HepG2 (cell line): ENCODE measurements around the gene RAPGEF2. TPM values are rescaled to one million over a fixed set of nuclear protein-coding genes. Genes with fewer than 3 reads are reported as not detected.
"Not testable (repeated sequence)": the region's sequence is repeated elsewhere in the genome, so short reads cannot be mapped to it uniquely, and the experiment has no call there.

Source experiments
- ATAC-seq: fragments of 200-7000 bp; cut with Tn5 transposase; 3 replicates; pipeline ENCODE4 v1.9.1; 2020; ENCODE audit warnings: mild to moderate bottlenecking, moderate library complexity
- BruUV-seq: library from RNA; stranded (reverse); fragments of 400-500 nt; replicated peaks from 2 replicates; lab custom pipeline; 2021; lab: Mats Ljungman, UMichigan
- CTCF ChIA-PET: fragments of 300-600 bp; formaldehyde crosslinking; extraction: SDS; loops from one replicate; lab custom pipeline; 2021; ENCODE audit warnings: low total read pairs, inconsistent platforms, low intra/inter-chr PET ratio; lab: Yijun Ruan, JAX
- POLR2A ChIA-PET: fragments of 350-600 bp; sonication (Branson Sonifier 250); formaldehyde crosslinking; loops from one replicate; lab custom pipeline; 2020; ENCODE audit warnings: antibody characterized with exemption, inconsistent platforms; lab: Yijun Ruan, JAX
- DNase-seq: peaks from one replicate; pipeline ENCODE4 v3.0.0-alpha.2; 2015; ENCODE audit warnings: low spot score
- FAIRE-seq: peaks from 3 replicates; lab custom pipeline; 2011; peaks lifted over from hg19 to GRCh38; lab: Jason Lieb, UNC
- H2AFZ ChIP-seq: one replicate; pipeline ENCODE4 v1.6.1; 2011; ENCODE audit warnings: low read length, inconsistent platforms
- H3K27ac ChIP-seq: fragments of 300-600 bp; 3 replicates; pipeline ENCODE4 v1.8.0; 2011; ENCODE audit warnings: mixed run types, mild to moderate bottlenecking, mixed read lengths, low read length, inconsistent platforms; ENCODE audit not compliant: insufficient read depth; ENCODE audit errors: extremely low read length
- H3K27me3 ChIP-seq, 2 experiments: fragments of 200-600 bp in 1 of 2; 2 replicates in 1 of 2; 3 replicates in 1 of 2; pipeline versions ENCODE4 v1.6.0 to v1.8.0; 2011; ENCODE audit warnings: low read length in 2 of 2, mild to moderate bottlenecking in 2 of 2, moderate library complexity in 2 of 2, inconsistent platforms in 1 of 2; ENCODE audit not compliant: insufficient read depth in 2 of 2, control insufficient read depth in 1 of 2
- H3K36me3 ChIP-seq, 2 experiments: fragments of 200-600 bp in 1 of 2; replicated peaks in 1 of 2; 2 replicates in 1 of 2; 3 replicates in 1 of 2; pipeline versions ENCODE4 v1.5.1 to v1.8.0; 2011; ENCODE audit warnings: low read length in 2 of 2, inconsistent platforms in 1 of 2; ENCODE audit not compliant: insufficient read depth in 2 of 2, control insufficient read depth in 1 of 2
- H3K4me1 ChIP-seq: 2 replicates; pipeline ENCODE4 v1.5.1; 2012; ENCODE audit warnings: low read length, inconsistent platforms; ENCODE audit not compliant: insufficient read depth
- H3K4me2 ChIP-seq: 2 replicates; pipeline ENCODE4 v1.6.0; 2011; ENCODE audit warnings: low read depth, low read length, inconsistent platforms
- H3K4me3 ChIP-seq, 3 experiments: fragments of 200-600 bp in 1 of 3; sonication (generic), shearing (Covaris generic) in 1 of 3; replicated peaks in 1 of 3; 2 replicates each; pipeline ENCODE4 v1.5.1; 2011 to 2016; ENCODE audit warnings: low read length in 3 of 3, inconsistent platforms in 2 of 3, low read depth in 2 of 3, mild to moderate bottlenecking in 2 of 3, control low read depth in 1 of 3, mixed read lengths in 1 of 3; ENCODE audit not compliant: insufficient read depth in 1 of 3
- H3K79me2 ChIP-seq: one replicate; pipeline ENCODE4 v1.6.1; 2011; ENCODE audit warnings: low read length, inconsistent platforms; ENCODE audit not compliant: insufficient read depth
- H3K9ac ChIP-seq: 2 replicates; pipeline ENCODE4 v1.6.0; 2011; ENCODE audit warnings: mild to moderate bottlenecking, low read depth, low read length, inconsistent platforms; ENCODE audit not compliant: insufficient read depth
- H3K9me3 ChIP-seq: 2 replicates; pipeline ENCODE4 v1.5.1; 2012; ENCODE audit warnings: mild to moderate bottlenecking, low read length
- H4K20me1 ChIP-seq: 2 replicates; pipeline ENCODE4 v1.6.0; 2011; ENCODE audit warnings: inconsistent platforms, mild to moderate bottlenecking, low read length, moderate library complexity; ENCODE audit not compliant: insufficient read depth
- CTCF ChIP-seq: sonication (generic); formaldehyde crosslinking; IDR thresholded peaks from 2 replicates; pipeline ENCODE4 v1.5.0; 2020; ENCODE audit warnings: mild to moderate bottlenecking, missing genetic modification reagents, moderate library complexity
- DZIP1 ChIP-seq: sonication (generic); formaldehyde crosslinking; IDR thresholded peaks from 2 replicates; pipeline ENCODE4 v1.5.0; 2020; ENCODE audit warnings: mild to moderate bottlenecking, missing genetic modification reagents
- FOXJ3 ChIP-seq: sonication (generic); formaldehyde crosslinking; IDR thresholded peaks from 2 replicates; pipeline ENCODE4 v1.4.0; 2020; ENCODE audit warnings: missing genetic modification reagents, mild to moderate bottlenecking, borderline replicate concordance
- MXD3 ChIP-seq: IDR thresholded peaks from 2 replicates; pipeline ENCODE4 v1.6.1; 2016; ENCODE audit warnings: mild to moderate bottlenecking, missing biosample characterization, missing genetic modification reagents
- PHF20 ChIP-seq: sonication (generic); formaldehyde crosslinking; IDR thresholded peaks from 2 replicates; pipeline ENCODE4 v1.5.0; 2020; ENCODE audit warnings: mild to moderate bottlenecking, missing genetic modification reagents
- REXO4 ChIP-seq: sonication (generic); formaldehyde crosslinking; IDR thresholded peaks from 2 replicates; pipeline ENCODE4 v1.8.0; 2022; ENCODE audit warnings: missing genetic modification reagents, mild to moderate bottlenecking, borderline replicate concordance
- SNAPC2 ChIP-seq: sonication (generic); formaldehyde crosslinking; IDR thresholded peaks from 2 replicates; pipeline ENCODE4 v1.8.1; 2022; ENCODE audit warnings: mild to moderate bottlenecking, missing genetic modification reagents
- TFAP4 ChIP-seq: sonication (generic); IDR thresholded peaks from 2 replicates; pipeline ENCODE4 v1.6.1; 2016; ENCODE audit warnings: low read depth, borderline replicate concordance
- ZNF33A ChIP-seq: sonication (generic); formaldehyde crosslinking; IDR thresholded peaks from 2 replicates; pipeline ENCODE4 v1.5.1; 2020; ENCODE audit warnings: missing genetic modification reagents, mild to moderate bottlenecking, moderate library complexity, borderline replicate concordance
- ZNF430 ChIP-seq: sonication (generic); formaldehyde crosslinking; IDR thresholded peaks from 2 replicates; pipeline ENCODE4 v1.9.0; 2021; ENCODE audit warnings: mild to moderate bottlenecking, missing genetic modification reagents
- ZNF564 ChIP-seq: sonication (generic); formaldehyde crosslinking; IDR thresholded peaks from 2 replicates; pipeline ENCODE4 v1.8.1; 2023; ENCODE audit warnings: mild to moderate bottlenecking, missing genetic modification reagents
- ZNF598 ChIP-seq: sonication (generic); formaldehyde crosslinking; IDR thresholded peaks from 2 replicates; pipeline ENCODE4 v1.5.1; 2020; ENCODE audit warnings: mild to moderate bottlenecking, missing genetic modification reagents, borderline replicate concordance
- WGBS: methylation state at CpG from one replicate; pipeline ENCODE4 v1.1.6; 2017; ENCODE audit warnings: low lambda C conversion rate; 5-methylcytosine and 5-hydroxymethylcytosine counted together
- in situ Hi-C: cut with HindIII; loops from 2 replicates; pipeline ENCODE4 v1.10.0; 2017; ENCODE audit warnings: low pct_unique_long_range_greater_than_20kb; ENCODE audit not compliant: extremely low pct_ligation_motif_present
- intact Hi-C: fragments of 100-400 bp; cut with micrococcal nuclease; formaldehyde crosslinking; loops from one replicate; pipeline ENCODE4 v1.10.0; 2022; ENCODE audit not compliant: unreplicated experiment
- polyA plus RNA-seq, 8 experiments: library from polyadenylated mRNA; depleted of rRNA in 3 of 8; stranded (reverse) in 7 of 8; unstranded in 1 of 8; fragments of >200 nt; fragmentation: Illumina TruSeq in 4 of 8; extraction: Trizol in 4 of 8; gene quantifications; 2 replicates each; pipeline versions ENCODE4 v1.2.1 to v1.2.3, GENCODE V29; 2011 to 2016; ENCODE audit warnings: low read depth in 4 of 8, missing spikeins in 1 of 8, mixed read lengths in 1 of 8; ENCODE audit not compliant: insufficient read depth in 1 of 8
- total RNA-seq, 5 experiments: library from RNA; depleted of rRNA; stranded (reverse); fragments of >200 nt; fragmentation: Illumina TruSeq; extraction: Trizol; gene quantifications; 2 replicates each; pipeline ENCODE4 v1.2.3, GENCODE V29; 2016; ENCODE audit warnings: low read depth in 1 of 5

Gene RAPGEF2
- total and polyA plus RNA-seq, 2 of the 13 experiments (the other 11 are each of a cell fraction or from before 2014, with no cell fraction given), result 19.2 to 23.0 TPM

- DNase-seq (no peak), FAIRE-seq (no peak), ATAC-seq (no peak; the same call in 2 of the 3 replicates)
- Histone ChIP-seq H3K4me3 (no peak overlapping the region), H3K9me3 (no peaks in the 10 kb centered on the region), H3K27ac (no peak overlapping the region), H3K4me1 (no peaks in the 10 kb centered on the region), H2AFZ (no peak overlapping the region), H3K9ac (no peak overlapping the region), H3K79me2 (no peaks in the 10 kb centered on the region), H3K36me3 (no peaks in the 10 kb centered on the region), H3K27me3 (no peaks in the 10 kb centered on the region; a peak in 1 of 5 replicates), H3K4me2 (no peak overlapping the region), H4K20me1 (no peaks in the 10 kb centered on the region)
- ChIA-PET CTCF (no interaction called here), POLR2A (no interaction called here)
- TF ChIP-seq DZIP1 (CRISPR knock-in tag) (no peak), REXO4 (CRISPR knock-in tag) (no peak), CTCF (CRISPR knock-in tag) (no peak), TFAP4 (no peak), ZNF598 (CRISPR knock-in tag) (no peak), SNAPC2 (CRISPR knock-in tag) (no peak), ZNF564 (CRISPR knock-in tag) (no peak), FOXJ3 (CRISPR knock-in tag) (no peak), PHF20 (CRISPR knock-in tag) (no peak), ZNF33A (CRISPR knock-in tag) (no peak), MXD3 (CRISPR knock-in tag) (no peak), ZNF430 (CRISPR knock-in tag) (no peak)
- intact Hi-C loops, result no loop called here
- in situ Hi-C loops, result no loop called here
- BruUV-seq, result no TSS peak
- WGBS, result 82% methylated on average over 11 of the region's 28 CpGs
Observed at GRCh38 chr4:159378056-159378616, 275.3 kb downstream of the RAPGEF2 start.

- ATAC-seq, DNase-seq, H3K36me3 ChIP-seq, H3K4me3 ChIP-seq, FAIRE-seq, H3K9ac ChIP-seq, H3K79me2 ChIP-seq, in situ Hi-C loops, POLR2A ChIA-PET, H4K20me1 ChIP-seq, H3K4me1 ChIP-seq, H3K27me3 ChIP-seq, intact Hi-C loops, CTCF ChIA-PET, BruUV-seq, H3K4me2 ChIP-seq, H3K27ac ChIP-seq, H3K9me3 ChIP-seq, H2AFZ ChIP-seq: not testable (repeated sequence)
- 86% methylated on average over 10 of the region's 10 CpGs for WGBS
Observed at GRCh38 chr4:159379064-159379463, 276.2 kb downstream of the RAPGEF2 start.
